GM23338 (cell line): ENCODE results near the gene AMOTL1.

Source experiments
- CREB1 ChIP-seq: fragments of 250-450 bp; sonication (Bioruptor Pico); IDR thresholded peaks from 2 replicates; pipeline ENCODE4 v1.5.0; 2020; ENCODE audit warnings: low read depth, mild to moderate bottlenecking, moderate library complexity
- CTCF ChIP-seq, 2 experiments: fragments of 200-600 bp in 1 of 2; sonication (generic) in 1 of 2; conservative IDR thresholded peaks; 2 replicates each; pipeline versions ENCODE4 v1.5.1 to v1.6.1; 2016 to 2017; ENCODE audit warnings: antibody characterized with exemption in 2 of 2, low read depth in 2 of 2, mild to moderate bottlenecking in 2 of 2, moderate library complexity in 1 of 2
- ETS1 ChIP-seq: IDR thresholded peaks from 2 replicates; pipeline ENCODE4 v1.6.1; 2016; ENCODE audit warnings: antibody characterized with exemption
- EZH2 ChIP-seq: fragments of 200-600 bp; sonication (generic); IDR thresholded peaks from one replicate; pipeline ENCODE4 v1.8.0; 2017; ENCODE audit warnings: antibody characterized with exemption, mild to moderate bottlenecking, low read depth; ENCODE audit not compliant: unreplicated experiment
- EZH2phosphoT487 ChIP-seq: fragments of 200-600 bp; sonication (generic); IDR thresholded peaks from one replicate; pipeline ENCODE4 v1.8.1; 2018; ENCODE audit warnings: antibody characterized with exemption; ENCODE audit not compliant: unreplicated experiment
- NANOG ChIP-seq: IDR thresholded peaks from 2 replicates; pipeline ENCODE4 v1.6.1; 2016; ENCODE audit warnings: antibody characterized with exemption, borderline replicate concordance
- POLR2AphosphoS5 ChIP-seq: IDR thresholded peaks from 2 replicates; pipeline ENCODE4 v1.6.1; 2016; ENCODE audit warnings: antibody characterized with exemption, low read depth
- REST ChIP-seq: IDR thresholded peaks from one replicate; pipeline ENCODE4 v1.6.1; 2018; ENCODE audit warnings: antibody characterized with exemption; ENCODE audit not compliant: unreplicated experiment

DNA sequence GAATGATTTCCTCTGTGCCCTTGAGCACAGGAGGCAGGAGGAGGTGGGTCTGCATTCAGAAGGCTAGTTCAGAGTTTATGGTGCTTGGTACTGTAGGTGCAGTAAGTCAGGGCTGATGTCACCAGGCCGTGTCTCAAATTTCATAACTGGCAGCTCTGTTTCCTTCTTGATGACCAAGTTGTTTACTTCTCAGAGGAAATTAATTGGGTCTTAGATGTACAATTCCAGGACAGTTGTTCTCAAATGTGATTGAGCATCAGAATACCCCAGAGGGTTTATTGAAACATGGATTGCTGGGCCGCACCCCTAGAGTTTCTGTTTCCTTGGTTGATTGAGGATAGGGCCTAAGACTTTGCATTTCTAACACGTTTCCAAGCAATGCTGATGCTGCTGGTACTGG, 6.2 kb downstream of the AMOTL1 start:
- TF ChIP-seq CTCF (conservative IDR thresholded peaks at IDR 0.05; ENCODE audit: low read depth in 2 of 2) (no peak), EZH2 (no peak), REST (no peak), CREB1 (CRISPR knock-in tag) (no peak), ETS1 (no peak), EZH2phosphoT487 (no peak), POLR2AphosphoS5 (no peak), NANOG (no peak)
